ENCODE measurements around the gene SLC25A44.
A peak's percentile ranks its signal among the peaks of the same experiment; 100 is the strongest.

The SLC25A44 gene

GRCh38 chr1:156242738-156243137 is 48.8 kb downstream of the SLC25A44 start:
- no peak overlapping the region for H3K27ac ChIP-seq (ENCODE audit: low read depth, low read length)
- no peaks in the 10 kb centered on the region for H3K9me3 ChIP-seq (ENCODE audit: insufficient read depth, low read depth, low read length)
- WGBS, result 93% methylated on average over 10 of the region's 10 CpGs
- peaks cover 7% of the 10 kb centered on the region; the same call in 1 of the 2 replicates for H3K27me3 ChIP-seq (ENCODE audit: insufficient read depth, low read length)
- H3K4me3 ChIP-seq (ENCODE audit: low read length), result no peak overlapping the region
- H3K9ac ChIP-seq (ENCODE audit: low read depth, low read length), result no peak overlapping the region
- peaks cover 4% of the 10 kb centered on the region; the same call in 1 of the 2 replicates for H3K4me1 ChIP-seq (ENCODE audit: insufficient read depth, low read length)
- peaks cover 24% of the 10 kb centered on the region for H3K36me3 ChIP-seq (ENCODE audit: insufficient read depth, low read length)

- Histone ChIP-seq H3K36me3 (ENCODE audit: insufficient read depth, low read length) (peaks cover 14% of the 10 kb centered on the region), H3K27ac (ENCODE audit: low read depth, low read length) (no peak overlapping the region), H3K4me3 (ENCODE audit: low read length) (no peak overlapping the region), H3K9ac (ENCODE audit: low read depth, low read length) (no peak overlapping the region), H3K9me3 (ENCODE audit: insufficient read depth, low read depth, low read length) (no peaks in the 10 kb centered on the region), H3K4me1 (ENCODE audit: insufficient read depth, low read length) (peaks cover 7% of the 10 kb centered on the region), H3K27me3 (ENCODE audit: insufficient read depth, low read length) (peaks cover 7% of the 10 kb centered on the region; the same call in 1 of the 2 replicates)
- WGBS, result 89% methylated on average over 2 of the region's 2 CpGs
Observed at GRCh38 chr1:156244126-156244525, 50.2 kb downstream of the SLC25A44 start.

GRCh38 chr1:156244712-156245111 is 50.8 kb downstream of the SLC25A44 start:
- peaks cover 14% of the 10 kb centered on the region for H3K36me3 ChIP-seq (ENCODE audit: insufficient read depth, low read length)
- H3K4me1 ChIP-seq (ENCODE audit: insufficient read depth, low read length), result peaks cover 7% of the 10 kb centered on the region
- WGBS, result 96% methylated on average over 17 of the region's 17 CpGs
- H3K27me3 ChIP-seq (ENCODE audit: insufficient read depth, low read length), result peaks cover 7% of the 10 kb centered on the region; the same call in 1 of the 2 replicates
- no peak overlapping the region for H3K27ac ChIP-seq (ENCODE audit: low read depth, low read length)
- no peak overlapping the region for H3K9ac ChIP-seq (ENCODE audit: low read depth, low read length)
- H3K4me3 ChIP-seq (ENCODE audit: low read length), result no peak overlapping the region
- no peaks in the 10 kb centered on the region for H3K9me3 ChIP-seq (ENCODE audit: insufficient read depth, low read depth, low read length)

- peaks cover 7% of the 10 kb centered on the region; the same call in 1 of the 2 replicates for H3K27me3 ChIP-seq (ENCODE audit: insufficient read depth, low read length)
- 94% methylated on average over 69 of the region's 69 CpGs for WGBS
- H3K36me3 ChIP-seq (ENCODE audit: insufficient read depth, low read length), result peaks cover 19% of the 10 kb centered on the region
- peak overlapping the region; percentile 47 for H3K9ac ChIP-seq (ENCODE audit: low read depth, low read length)
- H3K27ac ChIP-seq (ENCODE audit: low read depth, low read length), result no peak overlapping the region
- peaks cover 7% of the 10 kb centered on the region for H3K4me1 ChIP-seq (ENCODE audit: insufficient read depth, low read length)
- peak overlapping the region; percentile 43 for H3K4me3 ChIP-seq (ENCODE audit: low read length)
- no peaks in the 10 kb centered on the region for H3K9me3 ChIP-seq (ENCODE audit: insufficient read depth, low read depth, low read length)
Observed at GRCh38 chr1:156245451-156246232, 51.7 kb downstream of the SLC25A44 start.

- Histone ChIP-seq H3K9ac (ENCODE audit: low read depth, low read length) (no peak overlapping the region), H3K27me3 (ENCODE audit: insufficient read depth, low read length) (peaks cover 7% of the 10 kb centered on the region; the same call in 1 of the 2 replicates), H3K9me3 (ENCODE audit: insufficient read depth, low read depth, low read length) (no peaks in the 10 kb centered on the region), H3K36me3 (ENCODE audit: insufficient read depth, low read length) (peaks cover 25% of the 10 kb centered on the region), H3K4me3 (ENCODE audit: low read length) (peak overlapping the region; percentile 43), H3K4me1 (ENCODE audit: insufficient read depth, low read length) (peaks cover 7% of the 10 kb centered on the region), H3K27ac (ENCODE audit: low read depth, low read length) (no peak overlapping the region)
- 84% methylated on average over 10 of the region's 10 CpGs for WGBS
Observed at GRCh38 chr1:156246241-156246780, 52.4 kb downstream of the SLC25A44 start.

- Histone ChIP-seq H3K4me3 (ENCODE audit: low read length) (no peak overlapping the region), H3K27me3 (ENCODE audit: insufficient read depth, low read length) (peaks cover 7% of the 10 kb centered on the region; the same call in 1 of the 2 replicates), H3K4me1 (ENCODE audit: insufficient read depth, low read length) (peaks cover 7% of the 10 kb centered on the region), H3K9me3 (ENCODE audit: insufficient read depth, low read depth, low read length) (no peaks in the 10 kb centered on the region), H3K27ac (ENCODE audit: low read depth, low read length) (peak overlapping the region; percentile 18; the same call in 1 of the 2 replicates), H3K9ac (ENCODE audit: low read depth, low read length) (no peak overlapping the region), H3K36me3 (ENCODE audit: insufficient read depth, low read length) (peaks cover 32% of the 10 kb centered on the region)
- WGBS, result 90% methylated on average over 16 of the region's 16 CpGs
Observed at GRCh38 chr1:156246781-156247459, 53.0 kb downstream of the SLC25A44 start.

GRCh38 chr1:156247460-156248322 is 53.8 kb downstream of the SLC25A44 start, which contains the start of gene PAQR6:
PAQR6 (minus strand) TSS chr1:156248056; CDS start chr1:156246731, 1,325 bp downstream.
- H3K9ac ChIP-seq (ENCODE audit: low read depth, low read length), result no peak within 1 kb of the TSS; the same call in 1 of the 2 replicates
- peaks cover 7% of the 10 kb centered on the region for H3K4me1 ChIP-seq (ENCODE audit: insufficient read depth, low read length)
- peak within 1 kb of the TSS; percentile 34; the same call in 1 of the 2 replicates for H3K27ac ChIP-seq (ENCODE audit: low read depth, low read length)
- H3K27me3 ChIP-seq (ENCODE audit: insufficient read depth, low read length), result peaks cover 7% of the 10 kb centered on the region; the same call in 1 of the 2 replicates
- no peak within 1 kb of the TSS for H3K4me3 ChIP-seq (ENCODE audit: low read length)
- no peaks in the 10 kb centered on the region for H3K9me3 ChIP-seq (ENCODE audit: insufficient read depth, low read depth, low read length)
- peaks cover 39% of the 10 kb centered on the region for H3K36me3 ChIP-seq (ENCODE audit: insufficient read depth, low read length)
- 87% methylated on average over 16 of the region's 16 CpGs for WGBS

GRCh38 chr1:156248323-156248683 is 54.4 kb downstream of the SLC25A44 start:
- 94% methylated on average over 3 of the region's 4 CpGs for WGBS
- peaks cover 7% of the 10 kb centered on the region for H3K4me1 ChIP-seq (ENCODE audit: insufficient read depth, low read length)
- no peak overlapping the region; the same call in 1 of the 2 replicates for H3K9ac ChIP-seq (ENCODE audit: low read depth, low read length)
- H3K27me3 ChIP-seq (ENCODE audit: insufficient read depth, low read length), result peaks cover 7% of the 10 kb centered on the region; the same call in 1 of the 2 replicates
- H3K9me3 ChIP-seq (ENCODE audit: insufficient read depth, low read depth, low read length), result no peaks in the 10 kb centered on the region
- H3K36me3 ChIP-seq (ENCODE audit: insufficient read depth, low read length), result peaks cover 45% of the 10 kb centered on the region
- H3K27ac ChIP-seq (ENCODE audit: low read depth, low read length), result peak overlapping the region; percentile 34; the same call in 1 of the 2 replicates
- no peak overlapping the region for H3K4me3 ChIP-seq (ENCODE audit: low read length)

- H3K27me3 ChIP-seq (ENCODE audit: insufficient read depth, low read length), result peaks cover 7% of the 10 kb centered on the region; the same call in 1 of the 2 replicates
- no peak overlapping the region for H3K4me3 ChIP-seq (ENCODE audit: low read length)
- H3K36me3 ChIP-seq (ENCODE audit: insufficient read depth, low read length), result peaks cover 58% of the 10 kb centered on the region
- H3K4me1 ChIP-seq (ENCODE audit: insufficient read depth, low read length), result peaks cover 7% of the 10 kb centered on the region
- no peak overlapping the region for H3K9ac ChIP-seq (ENCODE audit: low read depth, low read length)
- H3K9me3 ChIP-seq (ENCODE audit: insufficient read depth, low read depth, low read length), result no peaks in the 10 kb centered on the region
- H3K27ac ChIP-seq (ENCODE audit: low read depth, low read length), result no peak overlapping the region
- 94% methylated on average over 5 of the region's 5 CpGs for WGBS
Observed at GRCh38 chr1:156249593-156249992, 55.7 kb downstream of the SLC25A44 start.

- Histone ChIP-seq H3K9me3 (ENCODE audit: insufficient read depth, low read depth, low read length) (no peaks in the 10 kb centered on the region), H3K27ac (ENCODE audit: low read depth, low read length) (no peak overlapping the region), H3K9ac (ENCODE audit: low read depth, low read length) (no peak overlapping the region), H3K27me3 (ENCODE audit: insufficient read depth, low read length) (no peaks in the 10 kb centered on the region), H3K36me3 (ENCODE audit: insufficient read depth, low read length) (peaks cover 70% of the 10 kb centered on the region), H3K4me3 (ENCODE audit: low read length) (no peak overlapping the region), H3K4me1 (ENCODE audit: insufficient read depth, low read length) (peaks cover 6% of the 10 kb centered on the region)
- 82% methylated on average over 3 of the region's 3 CpGs for WGBS
Observed at GRCh38 chr1:156251527-156251926, 57.6 kb downstream of the SLC25A44 start.
